ENCODE data around the gene IL36RN.

The IL36RN gene

DNA sequence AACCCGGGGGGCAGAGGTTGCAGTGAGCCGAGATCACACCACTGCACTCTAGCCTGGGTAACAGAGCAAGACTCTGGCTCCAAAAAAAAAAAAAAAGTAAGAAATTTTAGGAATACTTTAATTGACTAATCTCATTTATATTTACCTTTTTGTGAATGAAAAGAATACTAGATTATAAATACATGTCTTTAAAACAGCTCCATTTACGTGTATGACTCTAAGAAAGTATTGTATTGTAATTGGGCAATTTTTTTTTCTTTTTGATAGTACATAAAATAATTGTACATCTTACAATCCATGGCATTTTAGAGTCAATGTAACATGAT is 45.7 kb upstream of the IL36RN start:
- no CpG with 5 or more reads among the region's 3 CpGs for WGBS (ENCODE audit: extremely low coverage, insufficient coverage, low lambda C conversion rate)
- no peak for DNase-seq
- no peak overlapping the region for H2AK5ac ChIP-seq (ENCODE audit: low read length)

DNA sequence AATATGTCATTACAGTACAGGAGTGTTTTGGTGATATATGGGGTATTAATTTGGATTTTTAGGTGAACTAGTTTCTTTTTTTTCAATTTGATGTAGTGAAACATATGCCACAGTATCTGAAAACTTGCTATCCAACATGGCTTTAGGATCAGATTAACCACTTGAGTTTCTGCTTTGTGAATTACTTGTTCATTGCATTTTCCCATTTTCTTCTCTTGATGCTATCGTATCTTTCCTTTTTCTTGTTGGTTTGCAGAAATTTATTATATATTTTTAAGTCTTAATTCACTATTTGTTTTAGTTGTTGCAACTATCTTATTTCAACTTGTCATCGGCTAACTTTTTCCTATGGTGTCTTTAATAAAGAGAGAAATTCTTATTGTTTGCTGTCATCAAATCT is 44.9 kb upstream of the IL36RN start:
- WGBS (ENCODE audit: extremely low coverage, insufficient coverage, low lambda C conversion rate) = no CpG with 5 or more reads among the region's 2 CpGs
- Histone ChIP-seq H3K36me3 (ENCODE audit: control insufficient read depth, insufficient read depth, low read length) (no peaks in the 10 kb centered on the region), H3K56ac (ENCODE audit: low read length) (no peak overlapping the region), H2BK15ac (replicated peaks; ENCODE audit: low read depth) (no peak overlapping the region), H3K4me3 (ENCODE audit: low read length) (no peak overlapping the region), H3K79me2 (ENCODE audit: control insufficient read depth, insufficient read depth, low read length) (no peaks in the 10 kb centered on the region), H4K8ac (ENCODE audit: low read depth, low read length) (no peak overlapping the region), H2AK5ac (ENCODE audit: low read length) (no peak overlapping the region), H3K23ac (ENCODE audit: low read length) (no peak overlapping the region), H3K4me2 (ENCODE audit: low read length) (no peak overlapping the region), H3K79me1 (ENCODE audit: low read length) (no peaks in the 10 kb centered on the region), H3K4me1 (ENCODE audit: control insufficient read depth, low read depth, low read length) (no peaks in the 10 kb centered on the region), H2BK5ac (ENCODE audit: low read length) (no peak overlapping the region), H3K27me3 (ENCODE audit: insufficient read depth, low read length, poor library complexity) (no peaks in the 10 kb centered on the region), H2BK120ac (ENCODE audit: low read depth, low read length) (no peak overlapping the region), H3K9ac (ENCODE audit: low read length) (no peak overlapping the region), H4K5ac (ENCODE audit: low read length) (no peak overlapping the region), H3K18ac (ENCODE audit: low read length) (no peak overlapping the region), H3K27ac (ENCODE audit: low read depth, low read length) (no peak overlapping the region), H3K4ac (ENCODE audit: low read depth, low read length) (no peak overlapping the region)
- DNase-seq = no peak

More for the DNA sequence above, 45.7 kb upstream of the IL36RN start:
- Histone ChIP-seq H2BK120ac (ENCODE audit: low read depth, low read length) (no peak overlapping the region), H3K27me3 (ENCODE audit: insufficient read depth, low read length, poor library complexity) (no peaks in the 10 kb centered on the region), H4K5ac (ENCODE audit: low read length) (no peak overlapping the region), H3K79me2 (ENCODE audit: control insufficient read depth, insufficient read depth, low read length) (no peaks in the 10 kb centered on the region), H3K18ac (ENCODE audit: low read length) (no peak overlapping the region), H3K23ac (ENCODE audit: low read length) (no peak overlapping the region), H2BK5ac (ENCODE audit: low read length) (no peak overlapping the region), H3K4me1 (ENCODE audit: control insufficient read depth, low read depth, low read length) (no peaks in the 10 kb centered on the region), H3K56ac (ENCODE audit: low read length) (no peak overlapping the region), H3K4me3 (ENCODE audit: low read length) (no peak overlapping the region), H3K36me3 (ENCODE audit: control insufficient read depth, insufficient read depth, low read length) (no peaks in the 10 kb centered on the region), H3K27ac (ENCODE audit: low read depth, low read length) (no peak overlapping the region), H3K4ac (ENCODE audit: low read depth, low read length) (no peak overlapping the region), H2BK15ac (replicated peaks; ENCODE audit: low read depth) (no peak overlapping the region), H3K79me1 (ENCODE audit: low read length) (no peaks in the 10 kb centered on the region), H3K4me2 (ENCODE audit: low read length) (no peak overlapping the region), H4K8ac (ENCODE audit: low read depth, low read length) (no peak overlapping the region), H3K9ac (ENCODE audit: low read length) (no peak overlapping the region)

DNA sequence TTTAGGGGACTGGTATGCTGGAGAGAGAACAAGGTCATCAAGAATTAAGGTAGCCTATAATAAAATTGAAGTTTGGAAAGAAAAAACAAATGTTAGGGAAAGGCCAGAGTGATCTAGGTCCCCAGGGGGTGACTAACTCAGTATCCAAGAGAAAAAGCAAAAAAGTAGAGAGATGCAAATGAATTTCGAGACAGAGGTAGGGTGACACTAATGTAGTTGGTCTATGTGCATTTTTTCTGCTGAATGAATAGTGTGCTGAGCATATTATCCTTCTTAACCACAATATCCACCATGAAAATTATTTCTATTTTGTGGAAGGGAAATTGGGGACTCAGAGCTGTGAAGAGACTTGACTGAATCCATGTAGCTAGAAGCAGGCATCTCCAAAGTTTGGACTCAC is 44.0 kb upstream of the IL36RN start:
- Histone ChIP-seq H2AK5ac (ENCODE audit: low read length) (no peak overlapping the region), H2BK15ac (replicated peaks; ENCODE audit: low read depth) (no peak overlapping the region), H3K18ac (ENCODE audit: low read length) (no peak overlapping the region), H3K4me1 (ENCODE audit: control insufficient read depth, low read depth, low read length) (no peaks in the 10 kb centered on the region), H3K23ac (ENCODE audit: low read length) (no peak overlapping the region), H4K8ac (ENCODE audit: low read depth, low read length) (no peak overlapping the region), H4K5ac (ENCODE audit: low read length) (no peak overlapping the region), H3K36me3 (ENCODE audit: control insufficient read depth, insufficient read depth, low read length) (no peaks in the 10 kb centered on the region), H3K9ac (ENCODE audit: low read length) (no peak overlapping the region), H3K79me2 (ENCODE audit: control insufficient read depth, insufficient read depth, low read length) (no peaks in the 10 kb centered on the region), H3K56ac (ENCODE audit: low read length) (no peak overlapping the region), H3K27ac (ENCODE audit: low read depth, low read length) (no peak overlapping the region), H3K4ac (ENCODE audit: low read depth, low read length) (no peak overlapping the region), H3K27me3 (ENCODE audit: insufficient read depth, low read length, poor library complexity) (no peaks in the 10 kb centered on the region), H3K79me1 (ENCODE audit: low read length) (no peaks in the 10 kb centered on the region), H3K4me2 (ENCODE audit: low read length) (no peak overlapping the region), H2BK120ac (ENCODE audit: low read depth, low read length) (no peak overlapping the region), H3K4me3 (ENCODE audit: low read length) (no peak overlapping the region), H2BK5ac (ENCODE audit: low read length) (no peak overlapping the region)
- no peak for DNase-seq
- WGBS (ENCODE audit: extremely low coverage, insufficient coverage, low lambda C conversion rate) = no CpG with 5 or more reads among the region's 1 CpG

DNA sequence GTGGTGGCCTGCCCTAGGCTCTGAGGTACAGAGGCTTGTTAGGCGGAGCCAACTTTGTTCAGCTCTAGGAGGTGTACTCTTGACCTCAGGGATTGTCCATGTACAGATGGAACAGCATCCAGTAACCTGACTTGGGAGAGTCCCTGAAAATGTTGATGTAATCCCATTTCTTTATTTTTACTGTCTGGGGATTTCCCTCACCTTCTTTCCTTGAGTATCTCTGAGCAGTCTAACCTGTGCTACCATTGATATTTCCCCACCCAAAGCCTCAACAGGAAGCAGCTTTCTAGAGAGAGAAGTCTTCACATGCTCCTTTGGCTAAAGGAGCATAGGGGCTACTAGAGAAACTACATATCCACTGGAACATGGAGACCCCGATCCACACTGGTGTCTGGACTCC is 43.3 kb upstream of the IL36RN start:
- Histone ChIP-seq H3K4me2 (ENCODE audit: low read length) (no peak overlapping the region), H3K27ac (ENCODE audit: low read depth, low read length) (no peak overlapping the region), H3K4me3 (ENCODE audit: low read length) (no peak overlapping the region), H3K18ac (ENCODE audit: low read length) (no peak overlapping the region), H3K23ac (ENCODE audit: low read length) (no peak overlapping the region), H2AK5ac (ENCODE audit: low read length) (no peak overlapping the region), H2BK120ac (ENCODE audit: low read depth, low read length) (no peak overlapping the region), H2BK5ac (ENCODE audit: low read length) (no peak overlapping the region), H4K5ac (ENCODE audit: low read length) (no peak overlapping the region), H2BK15ac (replicated peaks; ENCODE audit: low read depth) (no peak overlapping the region), H3K27me3 (ENCODE audit: insufficient read depth, low read length, poor library complexity) (no peaks in the 10 kb centered on the region), H3K56ac (ENCODE audit: low read length) (no peak overlapping the region), H3K4me1 (ENCODE audit: control insufficient read depth, low read depth, low read length) (no peaks in the 10 kb centered on the region), H3K9ac (ENCODE audit: low read length) (no peak overlapping the region), H3K4ac (ENCODE audit: low read depth, low read length) (no peak overlapping the region), H4K8ac (ENCODE audit: low read depth, low read length) (no peak overlapping the region), H3K79me2 (ENCODE audit: control insufficient read depth, insufficient read depth, low read length) (no peaks in the 10 kb centered on the region), H3K79me1 (ENCODE audit: low read length) (no peaks in the 10 kb centered on the region), H3K36me3 (ENCODE audit: control insufficient read depth, insufficient read depth, low read length) (no peaks in the 10 kb centered on the region)
- no peak for DNase-seq
- no CpG with 5 or more reads among the region's 2 CpGs for WGBS (ENCODE audit: extremely low coverage, insufficient coverage, low lambda C conversion rate)

DNA sequence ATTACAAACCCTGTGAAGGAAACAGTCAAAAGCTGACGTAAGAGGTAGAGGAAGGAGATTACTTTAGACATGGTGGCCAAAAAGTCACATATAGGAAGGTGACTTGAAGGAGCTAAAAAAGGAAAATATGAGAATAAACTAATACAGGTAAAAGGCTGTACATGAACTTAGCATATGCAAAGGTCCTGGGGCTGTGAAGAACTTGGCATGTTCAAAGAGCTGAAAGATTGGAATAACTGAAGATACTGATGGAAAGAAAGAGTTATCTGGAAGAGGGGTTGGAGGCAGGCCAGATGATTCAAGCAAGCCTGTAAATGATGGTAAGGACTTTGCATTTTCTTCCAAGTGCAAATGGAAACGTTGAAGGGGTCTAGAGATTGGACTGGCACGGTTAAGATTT is 40.5 kb upstream of the IL36RN start:
- no peak overlapping the region for H3K23ac ChIP-seq (ENCODE audit: low read length)
- H2BK5ac ChIP-seq (ENCODE audit: low read length) = no peak overlapping the region
- H3K4me2 ChIP-seq (ENCODE audit: low read length) = no peak overlapping the region
- no peak overlapping the region for H3K56ac ChIP-seq (ENCODE audit: low read length)
- no peak overlapping the region for H2BK15ac ChIP-seq (replicated peaks; ENCODE audit: low read depth)
- H3K27me3 ChIP-seq (ENCODE audit: insufficient read depth, low read length, poor library complexity) = no peaks in the 10 kb centered on the region
- no peaks in the 10 kb centered on the region for H3K4me1 ChIP-seq (ENCODE audit: control insufficient read depth, low read depth, low read length)
- no peak overlapping the region for H3K18ac ChIP-seq (ENCODE audit: low read length)
- no peak overlapping the region for H3K9ac ChIP-seq (ENCODE audit: low read length)
- no peaks in the 10 kb centered on the region for H3K79me2 ChIP-seq (ENCODE audit: control insufficient read depth, insufficient read depth, low read length)
- DNase-seq = no peak
- no peak overlapping the region for H4K8ac ChIP-seq (ENCODE audit: low read depth, low read length)
- no CpG with 5 or more reads among the region's 3 CpGs for WGBS (ENCODE audit: extremely low coverage, insufficient coverage, low lambda C conversion rate)
- H2BK120ac ChIP-seq (ENCODE audit: low read depth, low read length) = no peak overlapping the region
- no peak overlapping the region for H4K5ac ChIP-seq (ENCODE audit: low read length)
- H2AK5ac ChIP-seq (ENCODE audit: low read length) = no peak overlapping the region
- no peak overlapping the region for H3K4ac ChIP-seq (ENCODE audit: low read depth, low read length)
- no peak overlapping the region for H3K4me3 ChIP-seq (ENCODE audit: low read length)
- H3K36me3 ChIP-seq (ENCODE audit: control insufficient read depth, insufficient read depth, low read length) = no peaks in the 10 kb centered on the region
- H3K27ac ChIP-seq (ENCODE audit: low read depth, low read length) = no peak overlapping the region
- no peaks in the 10 kb centered on the region for H3K79me1 ChIP-seq (ENCODE audit: low read length)

DNA sequence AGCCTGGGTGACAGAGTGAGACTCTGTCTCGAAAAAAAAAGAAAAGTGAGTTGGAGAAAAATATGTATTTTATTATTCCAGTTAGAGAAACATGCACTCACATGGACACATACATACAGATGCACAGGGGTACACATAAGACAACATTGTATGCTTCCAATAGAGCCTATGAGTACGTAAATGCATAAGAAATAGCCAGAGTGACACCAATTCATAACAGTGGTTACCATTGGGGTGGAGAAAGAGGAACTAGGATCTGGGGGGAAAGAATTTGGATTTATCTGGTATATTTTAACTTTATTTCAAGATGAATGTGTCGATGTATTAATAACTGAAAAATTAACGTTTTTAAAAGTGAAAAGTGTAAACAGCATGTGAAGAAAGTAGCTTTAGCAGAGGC is 37.7 kb upstream of the IL36RN start:
- H3K36me3 ChIP-seq (ENCODE audit: control insufficient read depth, insufficient read depth, low read length) = no peaks in the 10 kb centered on the region

More for the DNA sequence above, 37.7 kb upstream of the IL36RN start:
- H3K4me3 ChIP-seq (ENCODE audit: low read length) = no peak overlapping the region
- H3K79me2 ChIP-seq (ENCODE audit: control insufficient read depth, insufficient read depth, low read length) = no peaks in the 10 kb centered on the region
- 100% methylated on average over 2 of the region's 4 CpGs for WGBS (ENCODE audit: extremely low coverage, insufficient coverage, low lambda C conversion rate)
- no peak overlapping the region for H2BK15ac ChIP-seq (replicated peaks; ENCODE audit: low read depth)
- no peak overlapping the region for H3K4me2 ChIP-seq (ENCODE audit: low read length)
- no peak overlapping the region for H3K18ac ChIP-seq (ENCODE audit: low read length)
- H3K4me1 ChIP-seq (ENCODE audit: control insufficient read depth, low read depth, low read length) = no peaks in the 10 kb centered on the region
- no peak overlapping the region for H3K27ac ChIP-seq (ENCODE audit: low read depth, low read length)
- no peak overlapping the region for H3K56ac ChIP-seq (ENCODE audit: low read length)
- no peak overlapping the region for H3K4ac ChIP-seq (ENCODE audit: low read depth, low read length)
- no peak overlapping the region for H3K9ac ChIP-seq (ENCODE audit: low read length)
- no peak overlapping the region for H4K8ac ChIP-seq (ENCODE audit: low read depth, low read length)
- DNase-seq = no peak
- no peaks in the 10 kb centered on the region for H3K79me1 ChIP-seq (ENCODE audit: low read length)
- H2BK120ac ChIP-seq (ENCODE audit: low read depth, low read length) = no peak overlapping the region
- no peak overlapping the region for H3K23ac ChIP-seq (ENCODE audit: low read length)
- H2AK5ac ChIP-seq (ENCODE audit: low read length) = no peak overlapping the region
- no peak overlapping the region for H4K5ac ChIP-seq (ENCODE audit: low read length)
- no peaks in the 10 kb centered on the region for H3K27me3 ChIP-seq (ENCODE audit: insufficient read depth, low read length, poor library complexity)
- no peak overlapping the region for H2BK5ac ChIP-seq (ENCODE audit: low read length)
